Measurements from ENCODE around the gene SIKE1.
"Not testable (repeated sequence)": the region's sequence is repeated elsewhere in the genome, so short reads cannot be mapped to it uniquely, and the experiment has no call there.

The SIKE1 gene

DNA sequence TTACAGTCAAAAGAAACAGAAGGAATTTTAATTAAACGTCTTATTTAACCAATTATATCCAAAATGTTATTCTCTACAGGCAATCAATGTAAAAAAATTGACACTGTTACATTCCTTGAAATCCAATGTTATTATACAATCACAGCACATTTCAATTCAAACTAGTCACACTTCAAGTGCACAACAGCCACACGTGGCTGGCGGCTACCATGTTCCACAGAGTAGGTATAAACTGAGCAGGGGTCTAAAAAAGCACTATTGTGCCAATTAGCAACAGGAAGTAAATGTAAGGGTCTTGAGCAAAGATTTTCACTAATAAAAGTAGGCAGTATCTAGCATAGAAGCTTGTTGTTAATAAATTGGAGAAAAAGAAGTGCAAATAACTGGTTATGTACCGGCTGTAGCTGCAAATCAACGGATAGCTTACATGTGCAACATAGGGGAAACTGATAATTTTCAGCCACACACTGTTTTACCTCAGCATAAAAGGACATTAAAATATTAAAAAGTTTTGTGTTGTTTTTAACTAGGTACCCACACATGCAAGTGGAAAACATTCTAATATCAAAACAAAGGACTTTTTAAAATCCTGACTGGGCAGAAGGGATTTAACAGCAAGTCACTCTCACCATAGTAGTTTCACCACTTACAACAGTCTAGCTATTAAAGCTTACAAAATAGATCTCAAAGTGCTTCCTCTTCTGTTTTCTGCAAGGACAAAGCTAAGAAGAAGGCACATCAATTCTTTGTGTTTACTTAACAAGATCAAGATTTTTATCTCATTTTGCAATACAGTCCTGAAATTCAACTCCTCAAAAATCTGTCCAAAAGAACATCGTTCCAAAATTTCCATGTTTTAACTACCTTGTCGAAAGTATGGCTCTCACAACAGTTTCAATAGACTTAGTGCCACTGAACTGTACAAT lies 25.2 kb downstream of the SIKE1 start:
- no peak for DNase-seq (ENCODE audit: low read depth)

DNA sequence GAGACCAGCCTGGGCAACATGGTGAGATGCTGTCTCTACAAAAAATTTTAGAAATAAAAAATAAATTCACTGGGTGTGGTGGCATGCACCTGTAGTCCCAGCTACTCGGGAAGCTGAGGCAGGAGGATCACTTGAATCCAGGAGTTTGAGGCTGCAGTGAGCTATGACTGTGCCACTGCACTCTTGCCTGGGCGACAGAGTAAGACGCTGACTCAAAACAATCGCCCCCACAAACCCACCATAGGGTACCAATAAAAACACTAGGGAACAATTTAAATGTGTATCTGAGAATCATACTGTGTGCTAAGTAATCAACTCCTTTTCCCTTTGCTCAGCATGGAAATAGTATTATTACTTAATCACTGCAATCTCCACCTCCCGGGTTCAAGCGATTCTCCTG lies 26.8 kb downstream of the SIKE1 start:
- not testable (repeated sequence) for DNase-seq (ENCODE audit: low read depth)

DNA sequence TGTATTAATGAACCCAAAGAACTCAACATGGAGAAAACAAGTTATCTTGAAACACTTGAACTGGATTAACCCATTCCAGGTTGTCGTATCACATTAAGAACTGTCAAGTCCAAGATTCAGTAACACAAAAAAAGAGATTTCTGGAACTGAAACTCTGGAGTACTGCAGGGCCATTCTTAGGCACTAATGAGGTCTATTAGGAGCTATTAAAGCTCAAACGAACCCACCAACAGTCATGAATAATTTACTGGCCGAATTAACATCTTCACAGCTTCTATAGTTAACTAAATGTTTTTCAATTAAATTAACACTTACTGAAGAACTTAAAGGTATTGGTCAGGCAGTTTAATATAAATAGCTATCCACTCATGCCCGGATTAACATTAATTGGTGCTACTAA lies 27.3 kb downstream of the SIKE1 start:
- no peak for DNase-seq (ENCODE audit: low read depth)

DNA sequence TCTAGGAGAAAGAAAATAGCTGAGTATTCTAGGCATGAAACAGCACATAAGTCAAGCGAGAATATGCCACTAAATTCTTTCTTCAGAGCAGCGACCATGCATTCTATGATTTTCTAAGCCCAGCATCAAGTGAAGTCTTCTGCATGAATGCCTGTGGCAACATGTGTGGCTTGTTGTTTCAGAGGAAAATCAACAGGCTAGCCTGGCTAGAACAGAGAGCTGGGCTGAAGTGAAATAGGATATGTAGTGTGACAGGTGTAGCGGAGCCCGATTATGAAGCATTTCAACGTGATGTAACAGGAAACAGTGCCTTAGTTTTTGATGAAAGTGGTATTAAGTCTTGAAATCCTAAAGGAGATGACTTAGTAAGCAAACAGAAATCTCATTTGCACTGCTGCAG lies 29.7 kb downstream of the SIKE1 start:
- DNase-seq (ENCODE audit: low read depth): no peak

DNA sequence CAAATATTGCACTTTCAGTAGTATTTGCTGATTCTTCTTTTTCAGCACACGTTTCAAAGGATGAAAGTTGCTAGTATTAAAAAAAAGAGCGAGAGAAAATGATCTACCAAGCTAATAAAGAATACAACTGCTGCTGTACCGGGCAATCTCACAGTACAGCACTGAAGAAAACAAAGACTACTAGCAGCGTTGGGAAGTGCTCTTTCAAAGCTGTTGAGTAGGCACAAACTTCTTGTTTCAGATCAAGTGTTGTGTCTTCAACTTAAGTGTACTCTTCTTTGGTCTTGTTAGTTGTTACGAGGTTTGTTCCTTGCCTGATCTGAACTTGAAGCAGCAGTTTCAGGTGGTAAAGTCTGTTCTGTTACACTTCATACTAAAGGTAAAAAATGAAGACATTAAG lies 30.6 kb downstream of the SIKE1 start:
- DNase-seq (ENCODE audit: low read depth): no peak

DNA sequence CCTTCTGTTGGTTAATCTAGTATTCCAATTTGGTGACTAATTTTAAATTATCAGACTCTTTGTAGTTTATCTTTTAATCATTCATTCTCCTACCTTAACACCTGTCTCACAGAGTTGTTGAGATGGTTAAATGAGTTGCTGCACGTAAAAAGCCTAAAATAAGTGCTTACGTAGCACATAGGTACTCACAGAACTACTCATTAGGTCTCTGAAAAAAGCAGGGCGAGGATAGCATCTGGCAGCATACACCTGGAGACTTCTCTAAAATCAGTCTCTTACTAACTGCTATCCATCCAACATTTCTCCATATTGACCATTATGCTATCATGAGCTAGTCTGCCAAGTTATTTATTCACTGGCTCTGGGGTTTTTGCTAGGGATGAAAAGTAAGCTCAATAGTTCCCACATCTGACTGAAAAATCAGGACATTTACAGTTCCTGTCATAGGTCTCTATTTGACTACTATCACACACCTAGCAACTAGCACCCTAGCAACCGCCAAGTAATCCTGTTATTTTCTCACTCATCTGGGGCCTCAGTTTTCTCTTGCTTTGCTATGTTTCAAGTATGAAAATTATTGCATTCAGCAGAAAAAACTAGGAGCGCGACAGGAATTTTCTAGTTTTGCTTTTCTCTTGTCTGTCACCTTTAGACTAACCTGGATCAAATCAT lies 33.9 kb downstream of the SIKE1 start:
- DNase-seq (ENCODE audit: low read depth): no peak

DNA sequence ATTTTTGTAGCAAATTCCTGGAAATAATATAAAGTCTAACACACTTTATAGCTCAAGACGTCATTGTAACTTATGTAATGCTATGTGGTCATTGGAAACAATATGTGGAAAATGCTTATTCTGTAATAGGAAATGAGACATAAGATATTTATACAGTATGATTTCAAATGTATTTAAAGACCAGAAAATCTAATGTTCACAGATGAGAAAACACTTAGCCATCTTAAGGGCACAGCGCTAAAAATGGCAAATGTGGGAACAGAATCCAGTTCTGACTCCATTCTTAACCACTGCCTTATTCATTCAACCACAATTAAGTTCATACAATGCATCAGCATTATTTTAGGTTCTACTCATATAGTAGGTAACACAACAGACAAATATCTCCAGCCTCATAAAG lies 35.2 kb downstream of the SIKE1 start:
- DNase-seq (ENCODE audit: low read depth): no peak

DNA sequence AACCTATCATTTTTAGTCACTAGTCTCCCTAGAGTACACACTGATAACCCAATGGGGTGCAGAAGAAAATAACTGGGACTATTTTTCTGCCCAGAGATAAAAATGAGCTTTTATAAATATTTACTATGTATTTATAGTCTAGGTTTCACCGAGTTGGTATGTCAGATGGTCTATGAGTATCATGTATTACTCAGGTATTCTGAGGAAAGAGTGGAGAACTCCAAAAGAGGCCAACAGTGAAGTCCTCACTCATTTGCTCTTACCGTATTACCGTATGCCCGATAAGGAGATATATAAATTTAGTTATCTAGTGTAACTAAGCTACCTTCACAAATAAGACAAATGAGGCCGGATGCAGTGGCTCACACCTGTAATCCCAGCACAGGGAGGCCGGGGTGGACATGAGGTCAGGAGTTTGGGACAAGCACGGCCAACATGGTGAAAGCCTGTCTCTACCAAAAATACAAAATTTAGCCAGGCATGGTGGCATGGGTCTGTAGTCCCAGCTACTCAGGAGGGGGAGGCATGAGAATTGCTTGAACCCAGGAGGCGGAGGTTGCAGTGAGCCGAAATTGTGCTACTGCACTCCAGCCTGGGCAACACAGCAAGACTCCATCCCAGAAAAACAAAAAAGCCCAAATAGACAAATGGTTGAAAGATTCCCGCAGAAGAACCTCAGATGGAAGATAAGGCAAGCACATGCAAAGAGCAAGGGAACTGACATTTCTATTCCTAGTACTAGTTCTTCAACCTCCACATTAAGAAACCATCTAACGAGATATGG lies 38.3 kb downstream of the SIKE1 start:
- DNase-seq (ENCODE audit: low read depth): no peak

DNA sequence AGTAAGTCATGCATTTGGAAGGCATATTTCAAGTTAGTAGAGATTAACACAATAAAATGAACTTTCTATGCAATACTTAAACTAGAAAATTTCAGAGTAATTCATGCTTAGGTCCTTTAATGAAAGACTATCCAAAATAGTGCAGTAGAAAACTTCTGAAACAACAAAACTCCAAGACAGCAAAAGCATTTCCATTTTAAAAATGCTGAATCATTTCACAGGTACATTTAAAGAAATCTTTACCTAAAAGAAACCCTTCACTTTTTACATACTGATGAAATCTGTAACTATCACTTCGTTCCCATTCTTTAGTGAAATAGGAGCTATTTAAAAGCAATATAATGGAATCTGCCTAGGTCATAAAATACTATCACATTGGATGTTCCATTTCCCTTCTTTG lies 40.2 kb downstream of the SIKE1 start:
- no peak for DNase-seq (ENCODE audit: low read depth)

DNA sequence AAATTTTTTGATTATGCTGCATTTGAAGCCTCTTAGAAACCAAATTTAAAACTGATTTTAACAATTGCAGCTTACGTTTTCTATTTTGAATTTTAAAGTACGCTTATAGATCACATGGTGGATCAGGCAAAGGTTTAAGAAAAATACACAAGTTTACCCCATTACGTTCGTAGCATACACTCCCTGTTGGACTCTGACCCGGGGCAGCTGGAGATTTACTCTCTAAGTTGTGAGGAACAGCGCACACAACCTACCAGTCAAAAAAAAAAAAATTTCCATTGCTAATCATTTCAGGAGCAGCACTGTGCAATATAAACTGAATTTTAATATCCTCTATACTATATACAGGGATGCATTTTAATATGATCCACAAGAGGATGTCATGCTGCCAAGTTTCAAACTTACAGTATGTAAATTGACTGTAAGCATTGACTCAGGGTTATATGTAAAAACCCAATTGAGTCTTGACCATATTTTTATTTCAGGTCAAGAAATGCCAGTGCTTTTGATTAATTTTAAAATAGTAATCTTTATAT lies 43.1 kb downstream of the SIKE1 start:
- DNase-seq (ENCODE audit: low read depth): no peak

DNA sequence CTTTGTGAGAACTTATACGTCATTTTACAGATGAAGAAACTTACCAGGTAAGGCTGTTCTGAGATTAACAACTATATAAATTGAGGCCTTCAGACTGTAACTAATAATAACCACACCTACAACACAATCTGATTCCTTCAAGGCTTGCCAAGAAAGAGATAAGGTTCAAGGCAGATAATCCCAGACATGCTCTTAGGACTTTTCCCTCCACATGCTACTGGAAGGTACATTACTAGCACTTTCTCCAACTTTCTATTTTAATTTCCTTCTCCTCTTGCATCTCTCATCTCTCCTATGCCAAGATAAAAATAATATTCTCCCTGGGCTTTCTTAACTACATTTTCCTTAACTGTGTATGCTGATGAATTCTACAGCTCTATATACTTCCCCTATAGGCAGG lies 45.0 kb downstream of the SIKE1 start:
- no peak for DNase-seq (ENCODE audit: low read depth)

DNA sequence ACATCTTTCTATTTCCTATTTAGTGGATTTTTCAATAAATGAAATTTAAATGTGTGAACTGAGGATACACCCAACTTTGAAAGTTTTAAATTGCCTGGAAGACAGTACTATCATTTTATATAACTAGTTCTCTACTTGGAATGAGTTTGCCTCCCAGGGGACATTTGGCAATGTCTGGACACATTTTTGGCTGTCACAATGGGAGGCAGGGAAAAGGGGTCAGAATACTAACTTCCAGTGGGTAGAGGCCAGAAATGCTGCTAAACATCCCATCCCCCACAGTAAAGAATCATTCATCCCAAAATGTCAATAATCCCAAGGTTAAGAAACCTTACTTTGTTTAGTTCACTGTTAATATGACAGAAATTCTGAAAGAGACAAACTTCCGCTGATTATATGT lies 50.7 kb downstream of the SIKE1 start:
- DNase-seq (ENCODE audit: low read depth): no peak

DNA sequence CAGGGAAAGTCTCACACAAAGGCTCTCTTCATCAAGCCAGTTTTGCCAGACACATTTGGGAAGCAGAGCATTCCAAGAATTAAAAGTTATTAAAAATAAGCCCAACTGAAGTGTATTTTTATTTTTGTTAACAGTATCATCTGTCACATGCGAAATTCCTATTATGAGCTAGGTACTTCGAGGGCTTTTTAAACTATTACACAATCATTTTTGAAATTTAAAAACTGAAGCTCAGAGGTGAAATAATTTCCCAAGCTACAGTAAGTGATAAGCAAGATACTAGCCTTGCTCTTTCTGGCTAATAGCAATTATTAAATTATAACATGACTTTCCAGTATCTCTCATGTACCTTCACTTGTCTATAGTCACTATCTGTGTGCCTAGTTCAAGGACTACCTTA lies 51.9 kb downstream of the SIKE1 start:
- DNase-seq (ENCODE audit: low read depth): no peak

DNA sequence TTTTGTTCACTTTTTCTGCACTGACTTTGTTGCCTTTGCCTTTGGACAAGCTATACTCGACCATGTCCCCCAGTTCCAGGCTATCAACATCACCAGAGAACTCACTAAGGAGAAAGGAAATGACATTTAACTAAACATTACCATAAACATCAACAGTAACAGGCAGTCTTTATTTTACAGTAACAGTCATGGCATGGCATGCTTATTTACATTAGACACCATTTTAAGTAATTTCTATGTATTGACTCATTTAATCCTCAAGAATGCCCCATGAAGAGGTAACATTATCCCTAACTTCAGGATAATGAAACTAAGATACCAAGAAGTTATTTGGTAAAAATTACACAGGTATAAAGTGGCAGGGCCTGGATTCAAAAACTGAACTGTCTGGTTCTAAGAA lies 55.3 kb downstream of the SIKE1 start:
- no peak for DNase-seq (ENCODE audit: low read depth)

DNA sequence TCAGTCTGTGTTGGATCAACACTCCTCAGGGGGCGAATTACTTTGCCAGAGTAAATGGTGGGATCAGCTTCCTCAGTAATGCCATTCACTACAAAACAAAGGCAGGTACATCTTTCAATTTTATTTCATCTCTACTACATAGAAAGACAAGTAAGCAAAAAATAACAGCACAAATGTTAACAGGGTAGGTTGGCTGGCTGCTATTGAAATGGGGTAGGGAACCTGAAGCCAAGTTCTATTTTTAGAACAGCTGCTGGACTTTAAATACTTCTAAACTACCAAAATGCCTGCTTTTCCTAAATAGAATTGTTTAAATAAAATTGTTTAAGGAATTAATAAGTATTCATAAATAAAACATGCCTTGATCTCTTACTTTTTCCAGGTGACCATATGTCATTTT lies 56.6 kb downstream of the SIKE1 start:
- no peak for DNase-seq (ENCODE audit: low read depth)

DNA sequence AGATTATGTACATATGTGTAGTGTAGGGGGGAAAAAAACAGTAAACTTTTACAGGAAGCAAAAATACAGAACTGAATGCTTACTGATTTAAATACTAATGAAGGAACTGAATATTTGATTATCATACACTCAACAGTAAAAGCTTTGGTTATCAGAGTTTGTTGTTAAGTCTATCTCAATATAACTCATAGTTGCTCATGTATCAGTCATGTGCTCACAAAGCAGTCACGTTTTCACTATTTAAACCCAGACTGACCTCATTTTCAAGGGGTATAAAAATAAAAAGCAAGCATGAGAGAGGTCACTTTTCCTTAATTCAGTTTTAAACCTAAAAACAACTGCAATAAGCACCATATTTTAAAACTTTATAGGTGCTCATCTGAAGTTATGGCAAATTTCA lies 57.0 kb downstream of the SIKE1 start:
- DNase-seq (ENCODE audit: low read depth): no peak

DNA sequence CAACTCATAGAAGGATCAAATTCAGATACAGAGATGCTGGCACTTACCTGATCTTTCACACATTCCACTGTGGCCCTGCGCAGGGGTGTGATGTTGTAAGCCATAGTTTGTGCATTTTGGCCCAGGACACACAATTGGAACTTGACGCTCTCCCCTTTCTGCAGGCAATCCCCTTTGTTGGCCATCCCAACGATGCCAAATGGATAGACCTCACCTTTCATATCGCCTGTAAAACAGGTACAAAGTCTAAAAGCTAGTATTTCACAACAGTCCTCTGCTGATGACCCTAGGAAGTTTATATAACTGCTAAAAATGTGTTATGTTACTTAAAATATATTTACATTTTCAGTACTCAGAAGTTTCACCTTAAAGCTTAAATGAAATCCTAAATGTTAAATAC lies 60.0 kb downstream of the SIKE1 start:
- no peak for DNase-seq (ENCODE audit: low read depth)

Measured in activated T-helper 9 cell treated with anti-CD3 and anti-CD28 coated beads, Interleukin-2, amount 50 U/mL, for 16 hours (primary cell).